OCI-LY1 (cell line): ENCODE results near the gene ERAS.

Source experiments
- H2AFZ ChIP-seq: fragments of 200-600 bp; sonication (generic), shearing (Covaris generic); 2 replicates; pipeline ENCODE4 v1.6.0; 2014; ENCODE audit warnings: antibody characterized with exemption, mild to moderate bottlenecking, low read length
- H3F3A ChIP-seq: fragments of 200-600 bp; sonication (generic), shearing (Covaris generic); 2 replicates; pipeline ENCODE4 v1.6.0; 2014; ENCODE audit warnings: mild to moderate bottlenecking, antibody characterized with exemption, low read length, moderate library complexity; ENCODE audit not compliant: insufficient read depth
- H3K27ac ChIP-seq: fragments of 200-600 bp; sonication (generic); 2 replicates; pipeline ENCODE4 v1.5.1; 2014; ENCODE audit warnings: low read length, mixed run types, mild to moderate bottlenecking, low read depth; ENCODE audit not compliant: poor library complexity, severe bottlenecking
- H3K27me3 ChIP-seq: fragments of 200-600 bp; sonication (generic); 2 replicates; pipeline ENCODE4 v1.6.0; 2014; ENCODE audit warnings: antibody characterized with exemption, mild to moderate bottlenecking, low read length, moderate library complexity; ENCODE audit not compliant: insufficient read depth
- H3K36me3 ChIP-seq: fragments of 200-600 bp; sonication (generic); 2 replicates; pipeline ENCODE4 v1.6.1; 2014; ENCODE audit warnings: mild to moderate bottlenecking, antibody characterized with exemption, low read length, moderate library complexity, mixed read lengths; ENCODE audit not compliant: insufficient read depth
- H3K4me1 ChIP-seq: fragments of 200-600 bp; sonication (generic); 2 replicates; pipeline ENCODE4 v1.5.1; 2014; ENCODE audit warnings: mild to moderate bottlenecking, low read length, moderate library complexity; ENCODE audit not compliant: insufficient read depth, severe bottlenecking
- H3K4me2 ChIP-seq: fragments of 200-600 bp; sonication (generic), shearing (Covaris generic); 2 replicates; pipeline ENCODE4 v1.6.1; 2014; ENCODE audit warnings: low read length
- H3K4me3 ChIP-seq: fragments of 200-600 bp; sonication (generic); 2 replicates; pipeline ENCODE4 v1.5.1; 2014; ENCODE audit warnings: low read length, low read depth, mild to moderate bottlenecking, mixed read lengths; ENCODE audit not compliant: poor library complexity, severe bottlenecking
- H3K79me2 ChIP-seq: fragments of 200-600 bp; shearing (Covaris generic); 2 replicates; pipeline ENCODE4 v1.6.1; 2016; ENCODE audit warnings: mixed run types, low read length, mixed read lengths; ENCODE audit not compliant: insufficient read depth
- H3K9ac ChIP-seq: fragments of 200-600 bp; sonication (generic), shearing (Covaris generic); 2 replicates; pipeline ENCODE4 v1.6.1; 2014; ENCODE audit warnings: mild to moderate bottlenecking, low read length, mixed read lengths
- H3K9me2 ChIP-seq: fragments of 200-600 bp; sonication (generic), shearing (Covaris generic); 2 replicates; pipeline ENCODE4 v1.6.1; 2014; ENCODE audit warnings: low read depth, mild to moderate bottlenecking, low read length, mixed read lengths
- H3K9me3 ChIP-seq: fragments of 200-600 bp; shearing (Covaris generic); 2 replicates; pipeline ENCODE4 v1.6.1; 2014; ENCODE audit warnings: low read length, mixed read lengths
- H4K20me1 ChIP-seq: fragments of 200-600 bp; sonication (generic), shearing (Covaris generic); 2 replicates; pipeline ENCODE4 v1.6.0; 2016; ENCODE audit warnings: mild to moderate bottlenecking, low read length; ENCODE audit not compliant: insufficient read depth
- EZH2 ChIP-seq: fragments of 200-600 bp; sonication (generic), shearing (Covaris generic); IDR thresholded peaks from 2 replicates; pipeline ENCODE4 v1.8.0; 2017; ENCODE audit warnings: borderline replicate concordance, mixed run types, mild to moderate bottlenecking, antibody characterized with exemption, low read length, moderate library complexity, mixed read lengths
- TF ChIP-seq, protein P1 (sequence below): fragments of 200-600 bp; sonication (generic), shearing (Covaris generic); IDR thresholded peaks from 2 replicates; pipeline ENCODE4 v1.5.1; 2017; ENCODE audit warnings: mild to moderate bottlenecking, antibody characterized with exemption, low read length, moderate library complexity, mixed read lengths

The ERAS gene

GRCh38 chrX:48781705-48782104 lies 44.6 kb upstream of the ERAS start:
- Histone ChIP-seq H3K27ac (no peak overlapping the region), H3F3A (no peaks in the 10 kb centered on the region)

DNA sequence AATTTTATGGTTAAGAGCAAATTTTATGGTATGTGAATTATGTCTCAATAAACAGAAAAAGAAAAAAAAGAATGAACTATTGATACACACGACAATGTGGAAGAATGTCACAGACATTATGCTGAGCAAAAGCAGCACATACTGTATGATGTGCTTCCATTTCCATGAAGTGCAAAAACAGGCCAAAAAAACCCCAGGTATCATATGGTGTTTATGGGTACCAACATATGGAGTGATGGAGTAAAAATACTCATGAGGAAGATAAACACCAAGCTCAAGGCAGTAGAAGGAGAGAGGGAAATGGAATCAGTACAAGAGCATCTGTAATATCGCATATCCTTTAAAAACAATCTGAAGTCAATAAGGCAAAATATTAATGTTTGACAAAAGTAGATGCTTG lies 44.1 kb upstream of the ERAS start:
- no peaks in the 10 kb centered on the region for H3K27me3 ChIP-seq
- H3K9me2 ChIP-seq: no peaks in the 10 kb centered on the region
- no peaks in the 10 kb centered on the region for H3K4me1 ChIP-seq
- H2AFZ ChIP-seq: no peak overlapping the region
- H4K20me1 ChIP-seq: no peaks in the 10 kb centered on the region
- H3K79me2 ChIP-seq: no peaks in the 10 kb centered on the region
- no peaks in the 10 kb centered on the region for H3F3A ChIP-seq
- no peak for TF ChIP-seq EZH2
- TF ChIP-seq, protein P1, sequence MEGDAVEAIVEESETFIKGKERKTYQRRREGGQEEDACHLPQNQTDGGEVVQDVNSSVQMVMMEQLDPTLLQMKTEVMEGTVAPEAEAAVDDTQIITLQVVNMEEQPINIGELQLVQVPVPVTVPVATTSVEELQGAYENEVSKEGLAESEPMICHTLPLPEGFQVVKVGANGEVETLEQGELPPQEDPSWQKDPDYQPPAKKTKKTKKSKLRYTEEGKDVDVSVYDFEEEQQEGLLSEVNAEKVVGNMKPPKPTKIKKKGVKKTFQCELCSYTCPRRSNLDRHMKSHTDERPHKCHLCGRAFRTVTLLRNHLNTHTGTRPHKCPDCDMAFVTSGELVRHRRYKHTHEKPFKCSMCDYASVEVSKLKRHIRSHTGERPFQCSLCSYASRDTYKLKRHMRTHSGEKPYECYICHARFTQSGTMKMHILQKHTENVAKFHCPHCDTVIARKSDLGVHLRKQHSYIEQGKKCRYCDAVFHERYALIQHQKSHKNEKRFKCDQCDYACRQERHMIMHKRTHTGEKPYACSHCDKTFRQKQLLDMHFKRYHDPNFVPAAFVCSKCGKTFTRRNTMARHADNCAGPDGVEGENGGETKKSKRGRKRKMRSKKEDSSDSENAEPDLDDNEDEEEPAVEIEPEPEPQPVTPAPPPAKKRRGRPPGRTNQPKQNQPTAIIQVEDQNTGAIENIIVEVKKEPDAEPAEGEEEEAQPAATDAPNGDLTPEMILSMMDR: no peak
- no peak overlapping the region for H3K4me2 ChIP-seq
- H3K4me3 ChIP-seq: no peak overlapping the region
- H3K9me3 ChIP-seq: no peaks in the 10 kb centered on the region
- no peak overlapping the region for H3K27ac ChIP-seq
- H3K9ac ChIP-seq: no peak overlapping the region
- H3K36me3 ChIP-seq: no peaks in the 10 kb centered on the region

More at GRCh38 chrX:48781705-48782104, 44.6 kb upstream of the ERAS start:
- H3K36me3 ChIP-seq: no peaks in the 10 kb centered on the region
- H2AFZ ChIP-seq: no peak overlapping the region
- TF ChIP-seq, protein P1: no peak
- no peak for TF ChIP-seq EZH2
- no peaks in the 10 kb centered on the region for H4K20me1 ChIP-seq
- H3K79me2 ChIP-seq: no peaks in the 10 kb centered on the region
- H3K4me2 ChIP-seq: no peak overlapping the region
- H3K9ac ChIP-seq: no peak overlapping the region
- H3K4me3 ChIP-seq: no peak overlapping the region
- H3K27me3 ChIP-seq: no peaks in the 10 kb centered on the region
- H3K9me2 ChIP-seq: no peaks in the 10 kb centered on the region
- H3K4me1 ChIP-seq: no peaks in the 10 kb centered on the region
- no peaks in the 10 kb centered on the region for H3K9me3 ChIP-seq

DNA sequence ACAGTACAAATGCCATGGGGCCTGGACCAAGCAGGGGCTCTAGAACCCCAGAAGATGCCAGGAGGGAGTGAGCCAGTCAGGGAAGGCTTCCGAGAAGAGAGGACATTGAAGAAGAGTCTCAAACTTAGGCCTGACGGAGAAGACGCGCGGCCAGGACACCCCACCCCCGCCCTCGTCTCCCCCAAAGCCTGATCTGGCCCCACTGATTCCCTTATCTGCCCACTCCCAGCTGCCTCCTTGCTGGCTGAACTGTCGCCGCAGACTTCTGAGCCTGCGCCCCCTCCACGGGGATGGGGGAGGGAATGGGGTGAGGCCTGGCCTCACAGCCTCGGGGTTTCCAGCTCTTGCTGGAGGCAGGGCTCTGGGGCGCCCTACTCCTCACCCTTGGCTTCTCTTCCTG lies 43.5 kb upstream of the ERAS start:
- no peak for TF ChIP-seq EZH2
- TF ChIP-seq, protein P1: no peak
- H3K4me2 ChIP-seq: no peak overlapping the region
- no peaks in the 10 kb centered on the region for H3K4me1 ChIP-seq
- H4K20me1 ChIP-seq: no peaks in the 10 kb centered on the region
- H3K27ac ChIP-seq: no peak overlapping the region
- no peak overlapping the region for H2AFZ ChIP-seq
- H3K36me3 ChIP-seq: no peaks in the 10 kb centered on the region
- H3K27me3 ChIP-seq: no peaks in the 10 kb centered on the region
- H3F3A ChIP-seq: no peaks in the 10 kb centered on the region
- no peak overlapping the region for H3K4me3 ChIP-seq
- H3K9me2 ChIP-seq: no peaks in the 10 kb centered on the region
- no peaks in the 10 kb centered on the region for H3K9me3 ChIP-seq
- no peaks in the 10 kb centered on the region for H3K79me2 ChIP-seq
- H3K9ac ChIP-seq: no peak overlapping the region
